Skin of body (tissue), 2 donors: Measurements from ENCODE around the gene NAA30. TPM values are rescaled to one million over a fixed set of nuclear protein-coding genes. Genes with fewer than 3 reads are reported as not detected.
"Not testable (repeated sequence)": the region's sequence is repeated elsewhere in the genome, so short reads cannot be mapped to it uniquely, and the experiment has no call there.

Experiments used
- DNase-seq: peaks from one replicate; lab custom pipeline; 2025; lab: John Stamatoyannopoulos, UW
- total RNA-seq: library from RNA; depleted of rRNA; stranded (reverse); fragments of >200 nt; gene quantifications from one replicate; pipeline ENCODE4 v1.2.3, GENCODE V29; 2014

Gene NAA30
- total RNA-seq, result 19.4 TPM

- peak; percentile 79 for DNase-seq
These were observed at the start of gene NAA30 for GRCh38 chr14:57390037-57390805. Gene NAA30 (plus strand): TSS chr14:57390586. CDS start chr14:57390958, 372 bp downstream.

GRCh38 chr14:57343545-57344297 lies 46.7 kb upstream of the NAA30 start:
- not testable (repeated sequence) for DNase-seq

- DNase-seq, result no peak
These were observed 45.3 kb upstream of the NAA30 start for GRCh38 chr14:57345106-57345505.

- DNase-seq, result no peak
These were observed 43.6 kb upstream of the NAA30 start for GRCh38 chr14:57346741-57347140.

- DNase-seq, result no peak
These were observed 37.8 kb upstream of the NAA30 start for GRCh38 chr14:57352396-57353170.

GRCh38 chr14:57355081-57355800 lies 35.1 kb upstream of the NAA30 start:
- DNase-seq, result no peak

- no peak for DNase-seq
These were observed 28.0 kb upstream of the NAA30 start for GRCh38 chr14:57362361-57362760.

- no peak for DNase-seq
These were observed 25.5 kb upstream of the NAA30 start for GRCh38 chr14:57364659-57365450.

GRCh38 chr14:57370187-57370586 lies 20.2 kb upstream of the NAA30 start:
- DNase-seq, result not testable (repeated sequence)

- no peak for DNase-seq
These were observed 19.4 kb upstream of the NAA30 start for GRCh38 chr14:57371013-57371412.

GRCh38 chr14:57375156-57375555 lies 15.2 kb upstream of the NAA30 start:
- no peak for DNase-seq

- no peak for DNase-seq
These were observed 11.7 kb upstream of the NAA30 start for GRCh38 chr14:57378661-57379060.

- DNase-seq, result no peak
These were observed 9.5 kb upstream of the NAA30 start for GRCh38 chr14:57380935-57381334.

- DNase-seq, result no peak
These were observed 8.1 kb upstream of the NAA30 start for GRCh38 chr14:57382283-57382682.

GRCh38 chr14:57383125-57383745 lies 7.2 kb upstream of the NAA30 start:
- DNase-seq, result no peak

- no peak for DNase-seq
These were observed 2.3 kb upstream of the NAA30 start for GRCh38 chr14:57388067-57388466.

GRCh38 chr14:57389646-57390036 lies 745 bp upstream of the NAA30 start:
- DNase-seq, result no peak

GRCh38 chr14:57390806-57391516 lies 575 bp downstream of the NAA30 start:
- no peak for DNase-seq

- no peak for DNase-seq
These were observed 1.3 kb downstream of the NAA30 start for GRCh38 chr14:57391517-57392195.
